Activated naive CD4-positive, alpha-beta T cell treated with anti-CD3 and anti-CD28 coated beads for 36 hours (primary cell): ENCODE data around the gene NUP107. TPM values are rescaled to one million over a fixed set of nuclear protein-coding genes. Genes with fewer than 3 reads are reported as not detected.

ENCODE experiments used
- CTCF ChIA-PET: fragments of 350-600 bp; sonication (Branson Sonifier 250); formaldehyde crosslinking; loops from one replicate; lab custom pipeline; 2021; ENCODE audit warnings: antibody characterized with exemption; lab: Charles Lee
- DNase-seq: peaks from one replicate; pipeline ENCODE4 v3.0.0-alpha.2; 2020
- H3K27ac Mint-ChIP-seq: one replicate; pipeline ENCODE4 v1.8.0; 2021; ENCODE audit warnings: mild to moderate bottlenecking, mixed read lengths
- H3K27me3 Mint-ChIP-seq: one replicate; pipeline ENCODE4 v1.8.0; 2021; ENCODE audit warnings: low read depth, mixed read lengths
- H3K36me3 Mint-ChIP-seq: one replicate; pipeline ENCODE4 v1.8.0; 2021; ENCODE audit warnings: low read depth, mixed read lengths
- H3K4me1 Mint-ChIP-seq: one replicate; pipeline ENCODE4 v1.8.0; 2021; ENCODE audit warnings: low read depth, mixed read lengths
- H3K4me3 Mint-ChIP-seq: one replicate; pipeline ENCODE4 v1.8.0; 2021; ENCODE audit warnings: mild to moderate bottlenecking, moderate library complexity, mixed read lengths
- H3K9me3 Mint-ChIP-seq: one replicate; pipeline ENCODE4 v1.8.0; 2021; ENCODE audit warnings: mixed read lengths
- intact Hi-C: fragments of 100-400 bp; cut with micrococcal nuclease; formaldehyde crosslinking; loops from one replicate; pipeline ENCODE4 v1.15.1; 2023
- total RNA-seq, 2 experiments: library from RNA; stranded (reverse); gene quantifications; one replicate each; pipeline ENCODE4 v1.2.3, GENCODE V29; 2021

Gene NUP107
- total RNA-seq, 2 experiments from 2014 or later: 126 to 135 TPM

DNA sequence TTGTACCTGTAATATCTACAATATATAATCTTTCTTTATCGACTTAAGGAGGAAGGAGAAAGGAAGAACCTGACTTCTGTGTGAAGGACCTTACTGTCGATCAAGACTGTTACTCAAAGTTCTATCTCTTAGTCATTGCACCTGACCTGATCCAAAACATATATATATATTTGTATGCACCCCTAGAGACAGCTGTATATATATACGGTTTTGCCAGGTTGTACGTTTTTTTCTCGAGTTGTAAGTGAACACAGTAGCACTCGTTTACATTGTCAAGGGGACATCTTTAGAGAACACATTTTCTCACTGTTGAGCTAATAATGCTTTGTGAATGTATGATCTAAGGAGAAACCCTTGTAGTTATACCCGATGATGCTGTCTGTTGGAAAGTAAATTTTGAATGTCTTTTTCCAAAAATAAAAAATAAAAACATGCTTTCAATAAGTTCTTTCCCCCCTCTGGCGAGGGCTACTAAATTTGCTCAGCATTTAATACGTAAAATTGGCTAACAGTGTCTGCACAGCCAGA is 58.7 kb downstream of the NUP107 start:
- CTCF ChIA-PET: no interaction called here
- no peaks in the 10 kb centered on the region for H3K27me3 Mint-ChIP-seq
- H3K4me1 Mint-ChIP-seq: peaks cover 22% of the 10 kb centered on the region
- H3K36me3 Mint-ChIP-seq: peaks cover 5% of the 10 kb centered on the region
- peak overlapping the region; percentile 95 for H3K4me3 Mint-ChIP-seq
- no peak for DNase-seq
- intact Hi-C loops: loop anchor here (5.0 kb wide), 1 partner anchor 82 kb away; no protein-coding TSS in a partner anchor
- no peaks in the 10 kb centered on the region for H3K9me3 Mint-ChIP-seq
- H3K27ac Mint-ChIP-seq: peak overlapping the region; percentile 73

DNA sequence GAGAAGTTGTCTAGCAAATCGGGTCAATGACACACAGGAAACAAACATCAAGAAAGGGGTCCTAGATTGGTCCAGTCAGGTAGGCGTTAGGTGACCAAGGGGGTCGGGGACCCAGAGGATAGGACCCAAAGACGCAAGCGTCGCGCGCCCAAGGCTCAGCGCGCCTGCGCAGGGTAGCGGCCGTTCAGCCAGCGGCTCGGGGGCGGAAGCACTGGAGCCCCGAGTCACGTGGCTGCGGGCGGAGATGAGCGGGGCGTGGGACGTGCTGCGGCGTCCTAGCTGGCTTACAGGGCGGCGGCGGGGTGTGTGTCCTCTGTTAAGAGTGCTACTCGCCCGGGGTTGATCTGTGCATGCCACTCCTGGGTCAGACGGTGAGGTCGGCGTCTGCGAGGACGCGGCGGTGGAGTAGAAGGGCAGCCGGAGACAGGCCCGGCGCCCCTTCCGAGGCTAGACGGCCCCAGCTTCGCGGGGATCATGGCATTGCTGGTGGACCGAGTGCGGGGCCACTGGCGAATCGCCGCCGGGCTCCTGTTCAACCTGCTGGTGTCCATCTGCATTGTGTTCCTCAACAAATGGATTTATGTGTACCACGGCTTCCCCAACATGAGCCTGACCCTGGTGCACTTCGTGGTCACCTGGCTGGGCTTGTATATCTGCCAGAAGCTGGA is 59.3 kb downstream of the NUP107 start, which contains the start of gene SLC35E3:
SLC35E3 (plus strand) TSS at position 273 of the 668 bp plus-strand sequence; CDS start at position 475, 202 bp downstream.
- intact Hi-C loops: loop anchor here (1.0 to 5.0 kb wide), 6 partner anchors 60 to 414 kb away; partner anchors contain the start of genes MDM1, MDM2 and NUP107
- Mint-ChIP-seq H3K4me3 (peak within 1 kb of the TSS; percentile 95), H3K27ac (peak within 1 kb of the TSS; percentile 74), H3K36me3 (peaks cover 7% of the 10 kb centered on the region), H3K4me1 (peaks cover 22% of the 10 kb centered on the region), H3K9me3 (no peaks in the 10 kb centered on the region), H3K27me3 (no peaks in the 10 kb centered on the region)
- DNase-seq: peak; percentile 93
- CTCF ChIA-PET: interaction anchor here (0.6 to 0.8 kb wide), 3 partner anchors 10 to 412 kb away, joined by 3 read pairs; no protein-coding TSS in a partner anchor

DNA sequence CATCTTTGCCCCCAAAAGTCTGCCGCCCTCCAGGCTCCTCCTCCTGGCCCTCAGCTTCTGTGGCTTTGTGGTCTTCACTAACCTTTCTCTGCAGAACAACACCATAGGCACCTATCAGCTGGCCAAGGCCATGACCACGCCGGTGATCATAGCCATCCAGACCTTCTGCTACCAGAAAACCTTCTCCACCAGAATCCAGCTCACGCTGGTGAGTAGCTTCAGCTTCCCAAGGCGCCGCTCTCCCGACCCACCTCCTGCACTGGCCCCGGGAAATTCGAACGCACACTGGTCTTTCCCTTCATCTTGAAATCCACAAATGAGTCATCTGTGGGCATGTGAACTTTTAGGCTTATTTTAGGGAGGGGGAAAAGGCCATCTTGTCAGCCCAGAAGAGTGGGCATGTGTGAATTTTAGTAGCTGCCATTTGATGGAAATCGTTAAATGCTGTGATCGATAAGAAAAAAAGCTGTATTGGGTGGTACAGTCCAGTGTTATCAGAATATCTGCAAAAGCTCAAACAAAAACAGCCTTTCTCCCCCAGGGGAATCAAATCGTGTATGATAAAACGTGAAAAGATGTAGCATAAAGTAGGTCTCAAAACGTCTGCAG is 59.9 kb downstream of the NUP107 start:
- DNase-seq: peak; percentile 41
- H3K4me3 Mint-ChIP-seq: peak overlapping the region; percentile 95
- H3K36me3 Mint-ChIP-seq: peaks cover 7% of the 10 kb centered on the region
- intact Hi-C loops: loop anchor here (1.0 to 5.0 kb wide), 6 partner anchors 60 to 414 kb away; partner anchors contain the start of genes MDM1, MDM2 and NUP107
- H3K27ac Mint-ChIP-seq: peak overlapping the region; percentile 74
- no peaks in the 10 kb centered on the region for H3K9me3 Mint-ChIP-seq
- H3K4me1 Mint-ChIP-seq: peaks cover 22% of the 10 kb centered on the region
- CTCF ChIA-PET: interaction anchor here (0.6 to 0.8 kb wide), 4 partner anchors 9 to 413 kb away, joined by 3 to 4 read pairs (median 3); no protein-coding TSS in a partner anchor
- no peaks in the 10 kb centered on the region for H3K27me3 Mint-ChIP-seq

DNA sequence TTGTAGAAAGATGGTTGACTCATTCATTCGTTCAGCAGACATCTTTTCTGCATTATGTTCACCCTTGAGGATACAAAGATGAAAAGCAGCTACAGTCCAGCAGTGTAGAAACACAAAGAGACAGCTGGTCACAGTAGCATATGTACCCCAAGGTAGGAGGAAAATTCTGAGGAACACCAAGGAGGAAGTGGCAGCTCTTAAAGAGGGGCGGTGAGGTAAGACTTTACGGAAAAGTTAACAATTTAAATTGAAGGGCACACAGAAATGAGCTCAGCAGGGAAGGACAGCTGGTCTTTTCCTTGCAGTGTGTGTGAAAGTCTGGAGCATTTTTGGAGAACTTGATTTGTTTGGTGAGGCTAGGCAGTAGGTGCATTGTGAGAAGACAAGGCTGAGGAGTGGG is 62.7 kb downstream of the NUP107 start:
- H3K27ac Mint-ChIP-seq: no peak overlapping the region
- intact Hi-C loops: loop anchor here (5.0 kb wide), 1 partner anchor 78 kb away; no protein-coding TSS in a partner anchor
- no peaks in the 10 kb centered on the region for H3K9me3 Mint-ChIP-seq
- peaks cover 22% of the 10 kb centered on the region for H3K4me1 Mint-ChIP-seq
- DNase-seq: no peak
- peaks cover 15% of the 10 kb centered on the region for H3K36me3 Mint-ChIP-seq
- CTCF ChIA-PET: interaction anchor here (1.0 kb wide), 1 partner anchor 9 kb away, joined by 6 read pairs; no protein-coding TSS in a partner anchor
- no peak overlapping the region for H3K4me3 Mint-ChIP-seq
- no peaks in the 10 kb centered on the region for H3K27me3 Mint-ChIP-seq

DNA sequence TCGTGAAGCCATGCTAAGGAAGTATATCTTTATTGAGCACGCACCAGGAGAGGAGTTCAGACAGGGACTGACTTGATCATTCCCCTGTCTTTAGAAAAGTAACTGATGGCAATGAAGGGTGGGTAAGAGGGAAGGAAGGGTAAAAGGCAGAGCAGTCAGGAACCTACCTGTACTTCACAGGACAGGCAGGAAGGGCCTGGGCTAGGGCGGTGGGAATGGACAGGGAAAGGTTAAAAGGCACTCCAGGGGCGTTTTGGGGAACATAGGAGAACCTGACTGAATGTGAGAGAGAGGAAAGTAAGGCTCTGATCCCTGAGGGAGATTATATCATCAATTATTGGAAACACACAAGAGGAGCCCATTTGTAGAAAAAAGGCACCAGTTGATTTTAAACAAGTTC is 63.1 kb downstream of the NUP107 start:
- intact Hi-C loops: loop anchor here (5.0 kb wide), 1 partner anchor 77 kb away; no protein-coding TSS in a partner anchor
- CTCF ChIA-PET: interaction anchor here (1.0 kb wide), 1 partner anchor 10 kb away, joined by 6 read pairs; no protein-coding TSS in a partner anchor
- Mint-ChIP-seq H3K27ac (no peak overlapping the region), H3K27me3 (no peaks in the 10 kb centered on the region), H3K9me3 (no peaks in the 10 kb centered on the region), H3K4me1 (peaks cover 22% of the 10 kb centered on the region), H3K36me3 (peaks cover 16% of the 10 kb centered on the region), H3K4me3 (no peak overlapping the region)
- no peak for DNase-seq

DNA sequence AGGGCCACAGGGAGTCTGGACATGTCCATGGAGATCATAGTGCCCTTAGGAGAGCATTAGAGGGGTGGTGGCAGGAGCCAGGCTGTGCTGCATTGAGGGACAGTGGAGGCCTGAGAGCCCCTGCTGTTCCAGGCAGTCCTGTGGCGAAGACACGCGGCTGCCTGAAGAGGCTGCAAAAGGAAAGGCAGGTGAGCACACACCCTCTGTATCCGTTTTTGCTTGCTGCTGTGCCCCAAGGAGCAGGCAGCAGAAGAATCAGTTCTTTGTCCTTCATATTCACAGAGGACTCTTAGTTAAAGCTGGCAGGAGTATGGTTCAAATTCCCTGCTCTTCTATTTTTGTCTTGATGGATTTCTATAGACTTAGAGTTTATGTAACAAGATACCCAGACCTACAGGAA is 63.7 kb downstream of the NUP107 start:
- Mint-ChIP-seq H3K27me3 (no peaks in the 10 kb centered on the region), H3K4me3 (no peak overlapping the region), H3K9me3 (no peaks in the 10 kb centered on the region), H3K4me1 (peaks cover 22% of the 10 kb centered on the region), H3K36me3 (peaks cover 17% of the 10 kb centered on the region), H3K27ac (no peak overlapping the region)
- CTCF ChIA-PET: no interaction called here
- no peak for DNase-seq
- intact Hi-C loops: no loop called here

DNA sequence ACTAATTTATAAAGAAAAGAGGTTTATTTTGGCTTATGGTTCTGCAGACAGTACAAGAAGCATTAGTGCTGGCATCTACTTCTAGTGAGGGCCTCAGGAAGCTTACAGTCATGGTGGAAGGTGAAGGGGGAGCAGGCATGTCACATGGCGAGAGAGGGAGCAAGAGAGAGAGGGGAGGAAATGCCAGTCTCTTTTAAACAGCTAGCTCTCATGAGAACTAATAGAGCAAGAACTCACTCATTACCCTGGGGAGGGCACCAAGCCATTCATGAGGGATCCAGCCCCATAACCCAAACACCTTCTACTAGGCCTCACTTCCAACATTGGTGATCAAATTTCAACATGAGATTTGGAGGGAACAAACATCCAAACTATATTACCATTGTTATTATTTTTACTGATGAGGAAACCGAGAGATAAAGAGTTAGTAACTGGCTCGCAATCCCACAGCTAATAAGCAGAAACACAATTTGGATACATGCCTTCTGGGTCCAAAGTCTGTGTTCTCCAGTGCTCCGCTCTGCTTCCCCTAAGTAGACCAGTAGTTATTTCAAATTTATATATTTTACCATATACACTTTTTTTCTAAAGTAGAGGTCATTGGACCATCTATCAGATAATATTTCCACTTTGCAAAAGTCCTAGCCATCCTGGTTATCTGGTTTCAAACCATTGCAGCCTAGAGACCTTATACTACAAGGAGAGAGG is 68.9 kb downstream of the NUP107 start:
- CTCF ChIA-PET: interaction anchor here (0.6 to 0.9 kb wide), 2 partner anchors 9 to 11 kb away, joined by 3 read pairs; no protein-coding TSS in a partner anchor
- Mint-ChIP-seq H3K27me3 (no peaks in the 10 kb centered on the region), H3K4me1 (no peaks in the 10 kb centered on the region), H3K36me3 (peaks cover 16% of the 10 kb centered on the region), H3K9me3 (no peaks in the 10 kb centered on the region), H3K27ac (no peak overlapping the region), H3K4me3 (no peak overlapping the region)
- DNase-seq: no peak
- intact Hi-C loops: no loop called here

DNA sequence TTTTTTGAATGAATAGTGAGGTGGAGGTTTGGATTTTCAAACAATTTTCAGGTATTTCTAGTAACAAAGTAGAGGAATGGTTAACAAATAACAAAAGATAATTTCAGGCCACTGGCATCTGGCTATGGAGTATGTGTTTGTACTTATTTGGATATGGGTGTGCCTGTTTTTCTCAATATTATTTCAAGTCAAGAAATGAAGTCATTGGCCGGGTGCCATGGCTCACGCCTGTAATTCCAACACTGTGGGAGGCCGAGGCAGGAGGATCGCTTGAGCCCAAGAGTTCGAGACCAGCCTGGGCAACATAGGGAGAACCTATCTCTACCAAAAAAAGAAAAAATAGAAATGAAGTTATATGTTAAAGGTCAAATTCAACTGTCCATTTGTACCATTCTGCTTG is 73.1 kb downstream of the NUP107 start:
- DNase-seq: no peak
- Mint-ChIP-seq H3K27ac (no peak overlapping the region), H3K36me3 (peaks cover 6% of the 10 kb centered on the region), H3K27me3 (no peaks in the 10 kb centered on the region), H3K4me3 (no peak overlapping the region), H3K4me1 (no peaks in the 10 kb centered on the region), H3K9me3 (no peaks in the 10 kb centered on the region)
- intact Hi-C loops: no loop called here
- CTCF ChIA-PET: interaction anchor here (0.6 kb wide), 1 partner anchor 387 kb away, joined by 5 read pairs; no protein-coding TSS in a partner anchor

DNA sequence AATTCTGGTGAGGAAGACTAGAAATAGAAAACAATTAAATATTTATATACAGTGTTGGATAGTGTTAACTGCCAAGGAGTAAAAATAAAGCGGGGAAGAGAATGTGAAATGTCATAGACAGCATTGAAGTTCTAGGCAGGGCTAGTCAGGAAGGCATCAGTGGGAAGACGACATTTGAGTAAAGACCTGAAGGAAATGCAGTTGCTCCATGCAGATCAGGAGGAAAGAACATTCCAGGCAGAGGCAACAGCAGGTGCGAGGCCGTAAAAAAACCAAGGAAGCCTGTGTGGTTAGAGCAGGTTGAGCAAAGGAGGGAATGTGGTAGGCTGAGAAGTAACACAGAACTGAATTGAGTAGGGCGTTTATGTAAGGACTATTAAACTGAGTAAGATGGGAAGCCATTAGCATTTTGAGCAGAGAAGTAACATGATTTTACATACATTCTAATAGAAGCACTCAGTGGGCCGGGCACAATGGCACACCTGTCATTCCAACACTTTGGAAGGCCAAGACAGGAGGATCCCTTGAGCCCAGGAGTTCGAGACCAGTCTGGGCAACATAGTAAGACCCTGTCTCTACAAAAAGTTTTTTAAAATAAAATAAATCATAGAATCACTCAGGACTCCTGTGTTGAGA is 74.1 kb downstream of the NUP107 start:
- intact Hi-C loops: no loop called here
- peaks cover 5% of the 10 kb centered on the region for H3K36me3 Mint-ChIP-seq
- H3K27me3 Mint-ChIP-seq: no peaks in the 10 kb centered on the region
- no peak overlapping the region for H3K27ac Mint-ChIP-seq
- H3K9me3 Mint-ChIP-seq: no peaks in the 10 kb centered on the region
- CTCF ChIA-PET: no interaction called here
- no peak overlapping the region for H3K4me3 Mint-ChIP-seq
- no peak for DNase-seq
- no peaks in the 10 kb centered on the region for H3K4me1 Mint-ChIP-seq

DNA sequence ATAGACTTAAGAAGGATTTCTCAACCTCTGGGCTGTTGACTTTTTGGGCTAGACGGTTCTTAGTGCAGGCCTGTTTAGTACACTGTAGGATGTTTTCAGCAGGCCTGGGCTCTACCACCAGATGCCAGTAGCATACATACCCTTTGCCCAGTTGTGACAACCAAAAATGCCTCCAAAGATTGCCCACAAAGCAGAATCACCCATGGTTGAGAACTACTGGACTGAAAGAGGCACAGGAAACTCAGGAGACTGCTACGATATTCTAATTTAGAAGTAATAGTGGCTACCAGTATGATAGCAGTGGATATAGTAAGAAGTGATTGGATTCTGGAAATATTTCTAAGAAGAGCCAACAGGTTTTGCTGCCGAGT is 74.6 kb downstream of the NUP107 start:
- CTCF ChIA-PET: no interaction called here
- peaks cover 5% of the 10 kb centered on the region for H3K36me3 Mint-ChIP-seq
- intact Hi-C loops: no loop called here
- H3K9me3 Mint-ChIP-seq: no peaks in the 10 kb centered on the region
- H3K4me1 Mint-ChIP-seq: no peaks in the 10 kb centered on the region
- H3K27ac Mint-ChIP-seq: no peak overlapping the region
- H3K4me3 Mint-ChIP-seq: no peak overlapping the region
- H3K27me3 Mint-ChIP-seq: no peaks in the 10 kb centered on the region
- no peak for DNase-seq

DNA sequence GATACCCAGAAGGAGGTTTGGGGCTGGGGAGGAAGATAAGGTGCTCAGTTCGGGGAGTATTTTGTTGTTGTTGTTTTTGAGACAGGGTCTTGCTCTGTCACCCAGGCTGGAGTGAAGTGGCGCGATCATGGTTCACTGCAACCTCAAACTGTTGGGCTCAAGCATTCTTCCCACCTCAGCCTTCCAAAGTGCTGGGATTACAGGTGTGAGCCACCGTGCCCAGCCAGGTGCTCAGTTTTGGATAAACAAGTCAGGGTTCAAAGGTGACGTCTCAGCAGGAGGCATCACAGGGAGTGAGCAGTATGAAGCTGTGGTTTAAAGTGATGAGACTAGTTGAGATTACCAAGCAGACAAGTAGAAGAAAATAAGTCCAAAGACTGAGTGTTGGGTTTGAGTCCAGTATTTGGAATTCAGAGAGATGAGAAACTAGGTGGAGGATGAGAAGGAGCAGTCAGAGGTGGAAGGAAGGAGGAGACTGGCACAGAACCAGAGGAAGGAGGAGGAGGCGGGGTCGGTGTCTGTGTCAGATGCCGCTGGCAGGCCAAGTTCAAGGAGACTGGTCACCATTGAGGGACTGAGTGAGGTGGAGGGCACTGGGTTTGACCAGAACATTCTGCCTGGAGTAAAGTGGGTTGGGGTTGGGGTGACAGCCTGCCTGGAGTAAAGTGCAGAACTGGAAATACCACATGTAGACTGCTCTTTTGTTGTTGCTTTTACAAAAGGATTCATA is 75.3 kb downstream of the NUP107 start:
- H3K4me3 Mint-ChIP-seq: no peak overlapping the region
- CTCF ChIA-PET: no interaction called here
- intact Hi-C loops: no loop called here

More for the DNA sequence above, 75.3 kb downstream of the NUP107 start:
- peaks cover 8% of the 10 kb centered on the region for H3K36me3 Mint-ChIP-seq
- no peak for DNase-seq
- no peaks in the 10 kb centered on the region for H3K4me1 Mint-ChIP-seq
- no peaks in the 10 kb centered on the region for H3K9me3 Mint-ChIP-seq
- no peak overlapping the region for H3K27ac Mint-ChIP-seq
- H3K27me3 Mint-ChIP-seq: no peaks in the 10 kb centered on the region
